Progenitor cell of endocrine pancreas (in vitro differentiated cells): ENCODE measurements around the gene DOCK4. TPM values are rescaled to one million over a fixed set of nuclear protein-coding genes. Genes with fewer than 3 reads are reported as not detected.

Experiments used
- DNase-seq: peaks from one replicate; pipeline ENCODE4 v3.0.0; 2021; ENCODE audit warnings: low spot score; ENCODE audit not compliant: unreplicated experiment
- H3K27ac Mint-ChIP-seq: 2 replicates; pipeline ENCODE4 v1.8.0; 2021; ENCODE audit warnings: mild to moderate bottlenecking, moderate library complexity, mixed read lengths
- H3K27me3 Mint-ChIP-seq: 2 replicates; pipeline ENCODE4 v1.8.0; 2021; ENCODE audit warnings: mixed read lengths
- H3K36me3 Mint-ChIP-seq: 2 replicates; pipeline ENCODE4 v1.8.0; 2022; ENCODE audit warnings: mixed read lengths; ENCODE audit not compliant: insufficient read depth
- H3K4me1 Mint-ChIP-seq: 2 replicates; pipeline ENCODE4 v1.8.0; 2021; ENCODE audit warnings: low read depth, mixed read lengths
- H3K4me3 Mint-ChIP-seq: 2 replicates; pipeline ENCODE4 v1.8.0; 2021; ENCODE audit warnings: low read depth, mild to moderate bottlenecking, moderate library complexity, mixed read lengths
- H3K9me3 Mint-ChIP-seq: 2 replicates; pipeline ENCODE4 v1.8.0; 2021; ENCODE audit warnings: low read depth, mixed read lengths
- CTCF ChIP-seq: fragments of 200-600 bp; sonication (generic); IDR thresholded peaks from one replicate; pipeline ENCODE4 v1.5.0; 2021; ENCODE audit warnings: antibody characterized with exemption, mild to moderate bottlenecking; ENCODE audit not compliant: unreplicated experiment
- total RNA-seq: library from RNA; stranded (reverse); gene quantifications from 2 replicates; pipeline ENCODE4 v1.2.1, GENCODE V29; 2021

Gene DOCK4
- total RNA-seq, 1 donor from 2014 or later: 28.8 TPM

GRCh38 chr7:111789870-111790269 is 416.3 kb downstream of the DOCK4 start:
- peak overlapping the region; percentile 14 for H3K4me3 Mint-ChIP-seq
- H3K4me1 Mint-ChIP-seq: peaks cover 24% of the 10 kb centered on the region
- H3K27ac Mint-ChIP-seq: no peak overlapping the region
- no peaks in the 10 kb centered on the region for H3K27me3 Mint-ChIP-seq
- peaks cover 13% of the 10 kb centered on the region for H3K9me3 Mint-ChIP-seq
- no peak for DNase-seq
- no peak for TF ChIP-seq CTCF
- H3K36me3 Mint-ChIP-seq: peaks cover 22% of the 10 kb centered on the region

GRCh38 chr7:111789048-111789320 is 417.2 kb downstream of the DOCK4 start:
- H3K27ac Mint-ChIP-seq: no peak overlapping the region
- no peaks in the 10 kb centered on the region for H3K27me3 Mint-ChIP-seq
- H3K4me3 Mint-ChIP-seq: no peak overlapping the region
- TF ChIP-seq CTCF: no peak
- peaks cover 17% of the 10 kb centered on the region for H3K36me3 Mint-ChIP-seq
- DNase-seq: no peak
- H3K9me3 Mint-ChIP-seq: peaks cover 4% of the 10 kb centered on the region
- peaks cover 32% of the 10 kb centered on the region for H3K4me1 Mint-ChIP-seq

- peaks cover 16% of the 10 kb centered on the region for H3K36me3 Mint-ChIP-seq
- no peaks in the 10 kb centered on the region for H3K9me3 Mint-ChIP-seq
- TF ChIP-seq CTCF: no peak
- DNase-seq: no peak
- H3K4me1 Mint-ChIP-seq: peaks cover 36% of the 10 kb centered on the region
- H3K27ac Mint-ChIP-seq: peak overlapping the region; percentile 2
- H3K4me3 Mint-ChIP-seq: no peak overlapping the region
- no peaks in the 10 kb centered on the region for H3K27me3 Mint-ChIP-seq
Observed at GRCh38 chr7:111788286-111789047, 417.7 kb downstream of the DOCK4 start.

GRCh38 chr7:111787741-111788140 is 418.5 kb downstream of the DOCK4 start:
- no peak overlapping the region for H3K4me3 Mint-ChIP-seq
- DNase-seq: no peak
- no peaks in the 10 kb centered on the region for H3K27me3 Mint-ChIP-seq
- H3K4me1 Mint-ChIP-seq: peaks cover 36% of the 10 kb centered on the region
- no peak overlapping the region for H3K27ac Mint-ChIP-seq
- H3K9me3 Mint-ChIP-seq: no peaks in the 10 kb centered on the region
- peaks cover 13% of the 10 kb centered on the region for H3K36me3 Mint-ChIP-seq
- no peak for TF ChIP-seq CTCF

GRCh38 chr7:111787099-111787498 is 419.1 kb downstream of the DOCK4 start:
- H3K27ac Mint-ChIP-seq: no peak overlapping the region
- TF ChIP-seq CTCF: no peak
- H3K4me1 Mint-ChIP-seq: peaks cover 36% of the 10 kb centered on the region
- H3K27me3 Mint-ChIP-seq: no peaks in the 10 kb centered on the region
- no peaks in the 10 kb centered on the region for H3K9me3 Mint-ChIP-seq
- no peak overlapping the region for H3K4me3 Mint-ChIP-seq
- H3K36me3 Mint-ChIP-seq: peaks cover 12% of the 10 kb centered on the region
- DNase-seq: no peak
